ENCODE data around the gene GJA4. TPM values are rescaled to one million over a fixed set of nuclear protein-coding genes. Genes with fewer than 3 reads are reported as not detected.

Gene GJA4
- total RNA-seq, 2 donors from 2014 or later: 2.3 to 3.5 TPM

GRCh38 chr1:34754964-34755637 is 37.7 kb upstream of the GJA4 start, which contains the start of gene GJB5:
Gene GJB5, plus strand, starts transcription at chr1:34755047. Its CDS starts 2,284 bp downstream, at chr1:34757331.
- Histone ChIP-seq H3K27ac (no peak within 1 kb of the TSS), H3K27me3 (no peaks in the 10 kb centered on the region), H3K4me3 (no peak within 1 kb of the TSS), H3K4me1 (no peaks in the 10 kb centered on the region), H3K9me3 (no peaks in the 10 kb centered on the region), H3K9ac (ENCODE audit: low read depth in 2 of 2, low read length in 2 of 2) (no peak within 1 kb of the TSS), H3K36me3 (no peaks in the 10 kb centered on the region)
- peak; percentile 35 for DNase-seq
- TF ChIP-seq CTCF (IDR thresholded peaks at IDR 0.05): no peak
- intact Hi-C loops (cut with DNase I): no loop called here

GRCh38 chr1:34755961-34756360 is 36.8 kb upstream of the GJA4 start:
- no peak for TF ChIP-seq CTCF (IDR thresholded peaks at IDR 0.05)
- Histone ChIP-seq H3K9me3 (no peaks in the 10 kb centered on the region), H3K27ac (no peak overlapping the region), H3K9ac (ENCODE audit: low read depth in 2 of 2, low read length in 2 of 2) (no peak overlapping the region), H3K27me3 (no peaks in the 10 kb centered on the region), H3K4me3 (no peak overlapping the region), H3K36me3 (no peaks in the 10 kb centered on the region), H3K4me1 (no peaks in the 10 kb centered on the region)
- no peak for DNase-seq
- intact Hi-C loops (cut with DNase I): no loop called here

- Histone ChIP-seq H3K4me3 (no peak overlapping the region), H3K9me3 (no peaks in the 10 kb centered on the region), H3K4me1 (no peaks in the 10 kb centered on the region), H3K27ac (no peak overlapping the region), H3K9ac (ENCODE audit: low read depth in 2 of 2, low read length in 2 of 2) (no peak overlapping the region), H3K36me3 (no peaks in the 10 kb centered on the region), H3K27me3 (no peaks in the 10 kb centered on the region)
- no peak for TF ChIP-seq CTCF (IDR thresholded peaks at IDR 0.05)
- intact Hi-C loops (cut with DNase I): no loop called here
- no peak for DNase-seq
Observed at GRCh38 chr1:34757386-34757785, 35.4 kb upstream of the GJA4 start.

- Histone ChIP-seq H3K9ac (ENCODE audit: low read depth in 2 of 2, low read length in 2 of 2) (no peak overlapping the region), H3K36me3 (no peaks in the 10 kb centered on the region), H3K4me3 (no peak overlapping the region), H3K9me3 (no peaks in the 10 kb centered on the region), H3K4me1 (no peaks in the 10 kb centered on the region), H3K27ac (no peak overlapping the region), H3K27me3 (no peaks in the 10 kb centered on the region)
- TF ChIP-seq CTCF (IDR thresholded peaks at IDR 0.05): no peak
- DNase-seq: no peak
- intact Hi-C loops (cut with DNase I): no loop called here
Observed at GRCh38 chr1:34758751-34759150, 34.0 kb upstream of the GJA4 start.

GRCh38 chr1:34759503-34760357 is 33.1 kb upstream of the GJA4 start, which contains the start of gene GJB4:
Gene GJB4, plus strand, starts transcription at chr1:34759740. Its CDS starts 1,515 bp downstream, at chr1:34761255.
- no peak within 1 kb of the TSS for H3K4me3 ChIP-seq
- peak; percentile 60 for DNase-seq
- no peaks in the 10 kb centered on the region for H3K27me3 ChIP-seq
- TF ChIP-seq CTCF (IDR thresholded peaks at IDR 0.05): no peak
- H3K36me3 ChIP-seq: no peaks in the 10 kb centered on the region
- no peak within 1 kb of the TSS for H3K27ac ChIP-seq
- no peak within 1 kb of the TSS for H3K9ac ChIP-seq (ENCODE audit: low read depth in 2 of 2, low read length in 2 of 2)
- H3K9me3 ChIP-seq: no peaks in the 10 kb centered on the region
- intact Hi-C loops (cut with DNase I): no loop called here
- no peaks in the 10 kb centered on the region for H3K4me1 ChIP-seq

Data from colonic mucosa (tissue), 4 donors.